ENCODE results near the gene GTF2F1. TPM values are rescaled to one million over a fixed set of nuclear protein-coding genes. Genes with fewer than 3 reads are reported as not detected.
"Not testable (repeated sequence)": the region's sequence is repeated elsewhere in the genome, so short reads cannot be mapped to it uniquely, and the experiment has no call there.

Gene GTF2F1
- polyA plus RNA-seq, 4 donors, result 78.9 to 112 (median 102) TPM

GRCh38 chr19:6387372-6387771 lies 5.6 kb downstream of the GTF2F1 start:
- no peak for DNase-seq (ENCODE audit: low read depth in 4 of 4, low spot score in 2 of 4)

GRCh38 chr19:6384381-6384780 lies 8.6 kb downstream of the GTF2F1 start:
- DNase-seq (ENCODE audit: low read depth in 4 of 4, low spot score in 2 of 4), result no peak

GRCh38 chr19:6383188-6383587 lies 9.8 kb downstream of the GTF2F1 start:
- DNase-seq (ENCODE audit: low read depth in 4 of 4, low spot score in 2 of 4), result no peak

- DNase-seq (ENCODE audit: low read depth in 4 of 4, low spot score in 2 of 4), result no peak
These were observed 11.8 kb downstream of the GTF2F1 start for GRCh38 chr19:6381030-6381750.

GRCh38 chr19:6379744-6380143 lies 13.2 kb downstream of the GTF2F1 start:
- DNase-seq (ENCODE audit: low read depth in 4 of 4, low spot score in 2 of 4), result no peak

- DNase-seq (ENCODE audit: low read depth in 4 of 4, low spot score in 2 of 4), result no peak
These were observed 14.5 kb downstream of the GTF2F1 start for GRCh38 chr19:6378486-6378885.

- DNase-seq (ENCODE audit: low read depth in 4 of 4, low spot score in 2 of 4), result no peak
These were observed 14.9 kb downstream of the GTF2F1 start for GRCh38 chr19:6378041-6378440.

- no peak for DNase-seq (ENCODE audit: low read depth in 4 of 4, low spot score in 2 of 4)
These were observed 16.3 kb downstream of the GTF2F1 start for GRCh38 chr19:6376512-6377190.

- no peak for DNase-seq (ENCODE audit: low read depth in 4 of 4, low spot score in 2 of 4)
These were observed 17.5 kb downstream of the GTF2F1 start, which contains the start of gene PSPN for GRCh38 chr19:6375411-6376010. PSPN (minus strand) TSS chr19:6375933; CDS start chr19:6375849, 84 bp downstream.

- no peak for DNase-seq (ENCODE audit: low read depth in 4 of 4, low spot score in 2 of 4)
These were observed 18.1 kb downstream of the GTF2F1 start for GRCh38 chr19:6374711-6375410.

- DNase-seq (ENCODE audit: low read depth in 4 of 4, low spot score in 2 of 4), result no peak
These were observed 18.7 kb downstream of the GTF2F1 start for GRCh38 chr19:6374161-6374709.

- no peak for DNase-seq (ENCODE audit: low read depth in 4 of 4, low spot score in 2 of 4)
These were observed 19.2 kb downstream of the GTF2F1 start for GRCh38 chr19:6373813-6374108.

- peak; percentile 74 to 95 (median 91) for DNase-seq (ENCODE audit: low read depth in 4 of 4, low spot score in 2 of 4)
These were observed 19.7 kb downstream of the GTF2F1 start for GRCh38 chr19:6373096-6373812.

GRCh38 chr19:6372594-6373095 lies 20.3 kb downstream of the GTF2F1 start, which contains the start of gene ALKBH7:
ALKBH7 (plus strand) TSS chr19:6372794; CDS start chr19:6372821, 27 bp downstream.
- peak; percentile 96 to 100 (median 100) for DNase-seq (ENCODE audit: low read depth in 4 of 4, low spot score in 2 of 4)

- no peak for DNase-seq (ENCODE audit: low read depth in 4 of 4, low spot score in 2 of 4)
These were observed 28.6 kb downstream of the GTF2F1 start for GRCh38 chr19:6364353-6364752.

GRCh38 chr19:6362351-6362801 lies 30.6 kb downstream of the GTF2F1 start:
- no peak for DNase-seq (ENCODE audit: low read depth in 4 of 4, low spot score in 2 of 4)

GRCh38 chr19:6362027-6362350 lies 31.0 kb downstream of the GTF2F1 start:
- DNase-seq (ENCODE audit: low read depth in 4 of 4, low spot score in 2 of 4), result no peak

- not testable (repeated sequence) for DNase-seq (ENCODE audit: low read depth in 4 of 4, low spot score in 2 of 4)
These were observed 32.1 kb downstream of the GTF2F1 start for GRCh38 chr19:6360857-6361216.

- DNase-seq (ENCODE audit: low read depth in 4 of 4, low spot score in 2 of 4), result not testable (repeated sequence)
These were observed 32.5 kb downstream of the GTF2F1 start for GRCh38 chr19:6360445-6360844.

Data from left renal cortex interstitium (tissue), 4 donors.